Measurements from ENCODE around the gene PIK3C3.

Gene PIK3C3

GRCh38 chr18:42126586-42126985 lies 171.6 kb downstream of the PIK3C3 start:
- DNase-seq (ENCODE audit: low read depth): no peak

DNA sequence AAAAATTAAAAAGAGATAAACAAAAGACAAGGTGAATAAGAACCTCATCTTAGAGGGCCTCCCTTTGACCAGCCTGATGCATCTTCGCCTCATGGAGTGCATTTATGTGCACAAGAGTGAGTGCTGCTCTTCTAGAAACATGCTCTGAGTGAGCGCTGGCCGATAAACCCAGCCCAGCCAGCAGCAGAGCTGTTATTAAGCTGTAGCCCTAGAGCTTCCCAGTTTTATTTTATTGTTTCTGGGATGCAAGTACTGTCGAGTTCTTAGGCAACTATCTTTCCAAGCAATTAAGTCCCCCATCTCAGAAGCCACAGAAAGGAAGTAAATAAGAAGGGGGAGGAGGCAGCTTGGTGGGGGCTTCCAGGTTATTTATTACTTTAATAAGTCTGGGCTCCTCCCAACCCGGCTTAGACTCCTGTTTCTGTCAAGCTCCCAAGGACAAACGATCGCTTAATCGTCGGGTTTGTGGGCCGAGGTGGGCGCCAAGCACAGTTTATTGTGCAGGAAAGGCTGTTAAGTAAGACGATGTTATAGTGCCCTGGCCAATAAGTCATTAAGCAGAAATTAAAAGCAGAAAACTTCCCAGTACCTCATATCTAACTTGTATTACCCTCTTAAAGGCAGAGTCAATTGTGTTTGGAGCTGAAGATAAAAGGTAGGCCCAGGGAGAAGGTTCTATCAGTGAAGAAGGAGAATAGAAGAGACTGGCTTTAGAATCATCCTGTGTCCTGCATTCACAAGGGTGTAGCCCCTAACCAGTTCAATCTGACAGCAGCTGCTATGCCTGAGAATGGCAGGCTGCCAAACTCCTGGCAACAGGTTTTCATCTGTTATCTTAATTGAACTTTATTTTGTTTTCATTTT lies 176.3 kb downstream of the PIK3C3 start:
- DNase-seq (ENCODE audit: low read depth): no peak

GRCh38 chr18:42131930-42132244 lies 176.9 kb downstream of the PIK3C3 start:
- DNase-seq (ENCODE audit: low read depth): no peak
